ENCODE results near the gene CADPS.

GRCh38 chr3:62758296-62759066 lies 116.7 kb downstream of the CADPS start:
- TF ChIP-seq CTCF (conservative IDR thresholded peaks at IDR 0.05 in 1 of 2, IDR thresholded peaks at IDR 0.05 in 1 of 2; ENCODE audit: extremely low read depth in 1 of 2, insufficient read depth in 1 of 2, low read depth in 1 of 2, low read length in 2 of 2) (no peak), EZH2 (IDR thresholded peaks at IDR 0.05; ENCODE audit: borderline replicate concordance, low read length) (no peak)

Data from mammary epithelial cell (primary cell).